ENCODE measurements around the gene RIN3. TPM values are rescaled to one million over a fixed set of nuclear protein-coding genes. Genes with fewer than 3 reads are reported as not detected.

The RIN3 gene
- total RNA-seq, 2 donors from 2014 or later: 6.6 to 11.8 TPM

DNA sequence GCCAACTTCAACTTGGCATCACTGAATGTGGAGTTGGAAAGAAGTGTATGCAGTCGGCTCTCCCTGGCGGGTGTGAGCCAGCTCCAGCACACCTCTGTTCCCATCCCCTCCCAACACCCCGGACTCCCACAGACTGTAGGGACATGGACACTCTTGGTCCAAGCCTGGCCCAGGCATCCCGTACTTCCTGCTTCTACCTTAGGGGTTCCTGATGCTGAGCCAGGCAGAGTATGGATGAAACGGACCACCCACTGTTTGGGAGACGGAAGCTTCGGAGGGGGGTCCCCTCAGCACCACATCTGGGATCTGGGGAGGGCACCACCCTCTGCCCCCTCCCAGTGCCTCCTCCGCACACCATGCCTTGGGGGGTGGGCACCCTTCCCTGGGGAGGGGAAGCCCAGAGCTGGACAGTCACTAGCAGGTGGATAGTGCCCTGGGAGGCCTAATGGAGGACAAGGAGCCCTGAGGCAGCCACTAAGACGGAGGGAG lies 172.9 kb downstream of the RIN3 start:
- Histone ChIP-seq H3K4me3 (peak overlapping the region in 1 of 2 donors; percentile 55), H3K4me1 (peaks cover 0 to 12% of the 10 kb centered on the region in 2 donors), H3K9me3 (no peaks in the 10 kb centered on the region), H3K36me3 (peaks cover 19% of the 10 kb centered on the region), H3K27ac (no peak overlapping the region), H3K27me3 (no peaks in the 10 kb centered on the region)
- TF ChIP-seq, protein P1, sequence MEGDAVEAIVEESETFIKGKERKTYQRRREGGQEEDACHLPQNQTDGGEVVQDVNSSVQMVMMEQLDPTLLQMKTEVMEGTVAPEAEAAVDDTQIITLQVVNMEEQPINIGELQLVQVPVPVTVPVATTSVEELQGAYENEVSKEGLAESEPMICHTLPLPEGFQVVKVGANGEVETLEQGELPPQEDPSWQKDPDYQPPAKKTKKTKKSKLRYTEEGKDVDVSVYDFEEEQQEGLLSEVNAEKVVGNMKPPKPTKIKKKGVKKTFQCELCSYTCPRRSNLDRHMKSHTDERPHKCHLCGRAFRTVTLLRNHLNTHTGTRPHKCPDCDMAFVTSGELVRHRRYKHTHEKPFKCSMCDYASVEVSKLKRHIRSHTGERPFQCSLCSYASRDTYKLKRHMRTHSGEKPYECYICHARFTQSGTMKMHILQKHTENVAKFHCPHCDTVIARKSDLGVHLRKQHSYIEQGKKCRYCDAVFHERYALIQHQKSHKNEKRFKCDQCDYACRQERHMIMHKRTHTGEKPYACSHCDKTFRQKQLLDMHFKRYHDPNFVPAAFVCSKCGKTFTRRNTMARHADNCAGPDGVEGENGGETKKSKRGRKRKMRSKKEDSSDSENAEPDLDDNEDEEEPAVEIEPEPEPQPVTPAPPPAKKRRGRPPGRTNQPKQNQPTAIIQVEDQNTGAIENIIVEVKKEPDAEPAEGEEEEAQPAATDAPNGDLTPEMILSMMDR (IDR thresholded peaks at IDR 0.05): no peak
- no peak for DNase-seq (ENCODE audit: low spot score)

DNA sequence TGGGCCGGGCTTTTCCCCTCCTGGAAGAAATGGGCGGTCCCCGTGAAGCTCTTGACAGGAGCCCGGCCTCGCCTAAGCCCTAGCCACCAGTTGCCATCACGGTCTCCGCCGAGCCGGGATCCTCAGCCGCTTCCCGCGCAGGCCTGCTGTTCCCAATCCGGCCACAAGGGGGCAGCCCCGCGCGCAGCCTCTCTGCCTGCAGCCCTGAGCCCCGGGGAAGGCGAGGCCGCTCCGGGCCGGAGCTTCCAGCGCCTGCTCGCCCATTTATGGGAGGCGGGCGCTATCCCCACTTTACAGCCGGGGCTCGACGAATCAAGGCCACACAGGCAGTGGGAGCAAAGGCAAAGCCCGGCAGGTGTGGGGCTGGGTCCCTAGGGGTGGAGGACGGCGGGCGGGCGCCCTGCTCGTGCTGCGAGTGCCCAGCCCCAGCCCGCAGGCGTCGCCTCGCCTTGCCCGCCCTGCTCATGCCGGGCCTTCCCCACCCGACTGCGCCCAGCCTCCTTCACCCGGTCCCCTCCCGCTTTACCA lies 173.4 kb downstream of the RIN3 start:
- DNase-seq (ENCODE audit: low spot score): peak; percentile 83
- peaks cover 19% of the 10 kb centered on the region for H3K36me3 ChIP-seq

DNA sequence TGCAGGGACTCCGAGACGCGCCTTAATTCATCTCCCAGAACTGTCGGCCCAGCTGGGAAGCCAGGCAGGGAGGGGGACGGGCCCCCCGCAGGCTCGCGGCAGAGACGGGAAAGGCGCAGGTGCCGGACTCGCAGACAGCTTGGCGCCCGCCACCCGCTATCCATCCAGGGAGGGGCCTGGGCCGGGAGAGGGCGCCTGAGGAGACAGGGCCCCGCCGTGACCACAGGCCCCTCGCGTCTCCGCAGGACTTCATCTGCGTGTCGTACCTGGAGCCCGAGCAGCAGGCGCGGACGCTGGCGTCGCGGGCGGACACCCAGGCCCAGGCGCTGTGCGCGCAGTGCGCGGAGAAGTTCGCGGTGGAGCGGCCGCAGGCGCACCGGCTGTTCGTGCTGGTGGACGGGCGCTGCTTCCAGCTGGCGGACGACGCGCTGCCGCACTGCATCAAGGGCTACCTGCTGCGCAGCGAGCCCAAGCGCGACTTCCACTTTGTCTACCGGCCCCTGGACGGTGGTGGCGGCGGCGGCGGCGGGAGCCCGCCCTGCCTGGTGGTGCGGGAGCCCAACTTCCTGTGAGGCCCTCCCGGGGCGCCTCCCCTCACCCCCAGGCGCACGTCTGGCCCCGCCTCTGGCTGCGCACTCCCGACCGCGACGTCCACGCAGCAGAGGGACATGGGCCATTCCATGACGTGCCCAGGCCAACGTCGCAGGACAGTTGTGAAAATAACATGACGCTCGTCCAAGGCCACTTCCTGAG lies 174.3 kb downstream of the RIN3 start:
- Histone ChIP-seq H3K36me3 (peaks cover 14% of the 10 kb centered on the region), H3K4me1 (peaks cover 0 to 22% of the 10 kb centered on the region in 2 donors), H3K4me3 (peak overlapping the region; percentile 27 to 55), H3K9me3 (no peaks in the 10 kb centered on the region), H3K27ac (peak overlapping the region in 1 of 2 donors; percentile 36), H3K27me3 (no peaks in the 10 kb centered on the region)
- no peak for DNase-seq (ENCODE audit: low spot score)
- TF ChIP-seq, protein P1 (IDR thresholded peaks at IDR 0.05): no peak

More for the DNA sequence above, 173.4 kb downstream of the RIN3 start:
- peak overlapping the region; percentile 27 to 55 for H3K4me3 ChIP-seq
- H3K4me1 ChIP-seq: peaks cover 0 to 13% of the 10 kb centered on the region in 2 donors
- H3K9me3 ChIP-seq: no peaks in the 10 kb centered on the region
- TF ChIP-seq, protein P1 (IDR thresholded peaks at IDR 0.05): peak; percentile 100
- no peaks in the 10 kb centered on the region for H3K27me3 ChIP-seq
- no peak overlapping the region for H3K27ac ChIP-seq

- no peaks in the 10 kb centered on the region for H3K27me3 ChIP-seq
- TF ChIP-seq, protein P1 (IDR thresholded peaks at IDR 0.05): no peak
- no peaks in the 10 kb centered on the region for H3K9me3 ChIP-seq
- H3K4me1 ChIP-seq: peaks cover 0 to 30% of the 10 kb centered on the region in 2 donors
- peak overlapping the region in 1 of 2 donors; percentile 55 for H3K4me3 ChIP-seq
- peaks cover 14% of the 10 kb centered on the region for H3K36me3 ChIP-seq
- no peak for DNase-seq (ENCODE audit: low spot score)
- peak overlapping the region in 1 of 2 donors; percentile 36 for H3K27ac ChIP-seq
These were observed 175.1 kb downstream of the RIN3 start for GRCh38 chr14:92688434-92689375.

DNA sequence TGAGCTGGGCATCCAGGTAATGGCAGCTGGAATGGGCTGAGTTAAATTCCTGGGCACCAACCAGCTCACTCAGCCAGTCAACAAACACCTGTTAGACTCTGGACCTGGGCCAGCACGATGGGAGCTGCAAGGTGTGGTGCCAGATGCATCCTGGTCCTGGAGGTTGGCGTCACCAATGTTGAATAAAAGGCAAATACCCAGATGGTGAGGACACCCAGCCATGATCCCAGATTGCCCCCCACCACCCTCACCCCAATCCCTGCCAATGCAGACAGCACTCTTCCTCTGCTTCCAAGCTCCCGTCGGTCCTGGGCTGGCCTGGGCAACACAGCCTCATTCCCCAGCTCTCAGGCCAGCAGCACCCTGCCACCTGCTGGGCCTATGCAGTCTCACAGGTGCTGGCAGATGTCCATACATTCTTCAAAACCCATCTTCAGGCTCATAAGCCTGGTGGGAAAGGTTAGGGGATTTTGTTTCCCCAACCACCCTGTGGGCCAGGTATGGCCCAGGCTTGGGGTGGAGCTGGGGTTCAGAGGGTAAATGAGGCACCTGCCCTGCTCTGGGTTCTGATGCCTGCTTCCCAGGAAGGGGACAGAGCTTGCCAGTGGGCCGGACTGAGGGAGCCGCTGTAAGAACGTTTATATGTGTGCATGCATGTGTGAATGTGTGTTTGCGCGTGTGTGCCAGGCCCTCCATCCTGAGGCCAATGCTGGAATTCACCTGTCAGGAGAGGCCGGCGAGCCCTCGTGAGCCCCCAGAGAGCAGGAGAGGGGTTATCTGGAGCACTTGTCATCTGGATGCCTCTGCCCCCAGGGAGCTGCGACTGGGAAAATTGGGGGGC lies 176.8 kb downstream of the RIN3 start:
- Histone ChIP-seq H3K9me3 (no peaks in the 10 kb centered on the region), H3K4me1 (peaks cover 0 to 41% of the 10 kb centered on the region in 2 donors), H3K36me3 (peaks cover 9% of the 10 kb centered on the region), H3K27me3 (no peaks in the 10 kb centered on the region), H3K4me3 (no peak overlapping the region), H3K27ac (no peak overlapping the region)
- no peak for DNase-seq (ENCODE audit: low spot score)
- TF ChIP-seq, protein P1 (IDR thresholded peaks at IDR 0.05): peak in 1 of 2 donors; percentile 61
